Measurements from ENCODE around the gene PCDHA7. TPM values are rescaled to one million over a fixed set of nuclear protein-coding genes. Genes with fewer than 3 reads are reported as not detected.
"Not testable (repeated sequence)": the region's sequence is repeated elsewhere in the genome, so short reads cannot be mapped to it uniquely, and the experiment has no call there.

Gene PCDHA7
- polyA plus RNA-seq, 12 donors, result 0.05 to 0.28 (median 0.17) TPM; not detected in 3

DNA sequence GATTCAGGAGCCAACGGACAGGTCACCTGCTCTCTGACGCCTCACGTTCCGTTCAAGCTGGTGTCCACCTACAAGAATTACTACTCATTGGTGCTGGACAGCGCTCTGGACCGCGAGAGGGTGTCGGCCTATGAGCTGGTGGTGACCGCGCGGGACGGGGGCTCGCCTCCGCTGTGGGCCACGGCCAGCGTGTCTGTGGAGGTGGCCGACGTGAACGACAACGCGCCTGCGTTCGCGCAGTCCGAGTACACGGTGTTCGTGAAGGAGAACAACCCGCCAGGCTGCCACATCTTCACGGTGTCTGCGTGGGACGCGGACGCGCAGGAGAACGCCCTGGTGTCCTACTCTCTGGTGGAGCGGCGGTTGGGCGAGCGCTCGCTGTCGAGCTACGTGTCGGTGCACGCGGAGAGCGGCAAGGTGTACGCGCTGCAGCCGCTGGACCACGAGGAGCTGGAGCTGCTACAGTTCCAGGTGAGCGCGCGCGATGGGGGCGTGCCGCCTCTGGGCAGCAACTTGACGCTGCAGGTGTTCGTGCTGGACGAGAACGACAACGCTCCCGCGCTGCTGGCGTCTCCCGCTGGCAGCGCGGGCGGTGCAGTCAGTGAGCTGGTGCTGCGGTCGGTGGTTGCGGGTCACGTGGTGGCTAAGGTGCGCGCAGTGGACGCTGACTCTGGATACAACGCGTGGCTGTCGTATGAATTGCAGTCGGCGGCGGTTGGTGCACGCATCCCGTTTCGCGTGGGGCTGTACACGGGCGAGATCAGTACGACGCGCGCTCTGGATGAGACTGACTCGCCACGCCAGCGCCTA lies 23.3 kb downstream of the PCDHA7 start:
- no peak for DNase-seq

DNA sequence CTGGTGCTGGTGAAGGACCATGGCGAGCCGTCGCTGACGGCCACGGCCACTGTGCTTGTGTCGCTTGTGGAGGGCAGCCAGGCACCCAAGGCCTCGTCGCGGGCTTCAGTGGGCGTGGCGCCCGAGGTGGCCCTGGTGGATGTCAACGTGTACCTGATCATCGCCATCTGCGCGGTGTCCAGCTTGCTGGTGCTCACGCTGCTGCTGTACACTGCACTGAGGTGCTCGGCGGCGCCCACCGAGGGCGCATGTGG lies 23.8 kb downstream of the PCDHA7 start:
- DNase-seq, result no peak

DNA sequence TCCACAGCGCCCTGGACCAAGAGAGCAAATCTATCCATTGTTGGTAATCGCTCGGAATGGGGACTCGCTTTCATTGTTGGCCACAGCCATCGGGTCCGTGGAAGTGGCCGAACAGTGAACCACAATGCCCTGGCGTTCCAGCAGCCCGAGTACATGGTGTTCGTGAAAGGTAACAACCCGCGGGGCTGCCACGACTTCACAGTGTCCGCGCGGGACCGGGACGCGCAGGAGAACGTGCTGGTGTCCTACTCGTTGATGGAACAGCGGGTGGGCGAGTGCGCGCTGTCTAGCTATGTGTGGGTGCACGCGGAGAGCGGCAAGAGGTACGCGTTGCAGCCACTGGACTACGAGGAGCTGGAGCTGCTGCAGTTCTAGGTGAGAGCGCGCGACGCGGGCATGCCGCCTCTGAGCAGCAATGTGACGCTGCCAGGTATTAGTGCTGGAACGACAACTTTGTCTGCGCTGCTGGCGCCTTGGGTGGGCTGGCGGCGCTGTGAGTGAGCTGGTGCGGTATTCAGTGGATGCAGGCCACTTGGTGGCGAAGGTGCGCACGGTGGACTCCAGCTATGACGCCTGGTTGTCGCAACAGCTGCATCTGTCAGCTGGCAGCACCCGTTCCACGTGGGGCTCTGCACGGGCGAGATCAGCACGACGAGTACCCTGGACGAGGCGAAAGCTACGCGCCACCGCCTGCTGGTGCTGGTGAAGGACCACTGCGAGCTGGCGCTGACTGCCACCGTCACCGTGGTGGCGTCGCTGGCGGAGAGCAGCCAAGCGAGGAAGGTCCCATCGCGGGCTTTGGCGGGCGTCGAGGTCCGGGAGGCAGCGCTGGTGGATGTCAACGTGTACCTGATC lies 28.6 kb downstream of the PCDHA7 start:
- no peak for DNase-seq

DNA sequence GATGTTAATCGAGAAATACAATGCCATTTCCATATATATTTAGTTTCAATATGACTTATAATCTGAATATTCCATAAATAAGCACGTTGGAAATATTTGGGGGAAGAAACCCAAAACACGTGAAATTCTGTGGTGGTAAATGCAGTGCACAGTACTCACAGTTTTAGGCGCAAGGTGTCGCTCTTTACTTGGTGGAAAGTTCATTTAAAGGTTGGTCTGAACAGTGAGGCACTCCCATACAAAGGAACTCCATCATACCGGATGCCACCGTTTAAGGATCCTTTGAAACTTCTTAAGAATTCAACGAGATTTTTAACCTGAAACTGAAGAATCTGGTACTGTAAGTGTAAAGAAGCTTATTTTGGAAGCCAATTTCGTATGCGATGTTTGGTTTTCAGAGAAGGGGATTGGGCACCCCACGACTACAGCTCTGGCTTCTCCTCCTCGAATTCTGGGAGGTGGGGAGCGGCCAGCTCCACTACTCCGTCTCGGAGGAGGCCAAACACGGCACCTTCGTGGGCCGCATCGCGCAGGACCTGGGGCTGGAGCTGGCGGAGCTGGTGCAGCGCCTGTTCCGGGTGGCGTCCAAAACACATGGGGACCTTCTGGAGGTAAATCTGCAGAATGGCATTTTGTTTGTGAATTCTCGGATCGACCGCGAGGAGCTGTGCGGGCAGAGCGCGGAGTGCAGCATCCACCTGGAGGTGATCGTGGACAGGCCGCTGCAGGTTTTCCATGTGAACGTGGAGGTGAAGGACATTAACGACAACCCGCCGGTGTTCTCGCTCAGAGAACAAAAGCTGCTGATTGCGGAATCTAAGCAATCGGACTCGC lies 34.9 kb downstream of the PCDHA7 start, which contains the start of gene PCDHA11:
PCDHA11 (plus strand) TSS at position 237 of the 834 bp plus-strand sequence; CDS start at position 384, 147 bp downstream.
- no peak for DNase-seq

DNA sequence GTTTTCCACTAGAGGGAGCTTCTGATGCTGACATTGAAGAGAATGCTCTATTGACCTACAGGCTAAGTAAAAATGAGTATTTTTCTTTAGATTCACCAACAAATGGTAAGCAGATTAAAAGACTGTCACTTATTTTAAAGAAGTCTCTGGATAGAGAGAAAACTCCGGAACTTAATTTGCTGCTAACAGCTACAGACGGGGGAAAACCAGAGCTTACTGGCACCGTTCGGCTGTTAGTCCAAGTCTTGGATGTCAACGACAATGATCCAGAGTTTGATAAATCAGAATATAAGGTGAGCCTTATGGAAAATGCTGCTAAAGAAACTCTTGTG lies 35.5 kb downstream of the PCDHA7 start:
- DNase-seq, result no peak

DNA sequence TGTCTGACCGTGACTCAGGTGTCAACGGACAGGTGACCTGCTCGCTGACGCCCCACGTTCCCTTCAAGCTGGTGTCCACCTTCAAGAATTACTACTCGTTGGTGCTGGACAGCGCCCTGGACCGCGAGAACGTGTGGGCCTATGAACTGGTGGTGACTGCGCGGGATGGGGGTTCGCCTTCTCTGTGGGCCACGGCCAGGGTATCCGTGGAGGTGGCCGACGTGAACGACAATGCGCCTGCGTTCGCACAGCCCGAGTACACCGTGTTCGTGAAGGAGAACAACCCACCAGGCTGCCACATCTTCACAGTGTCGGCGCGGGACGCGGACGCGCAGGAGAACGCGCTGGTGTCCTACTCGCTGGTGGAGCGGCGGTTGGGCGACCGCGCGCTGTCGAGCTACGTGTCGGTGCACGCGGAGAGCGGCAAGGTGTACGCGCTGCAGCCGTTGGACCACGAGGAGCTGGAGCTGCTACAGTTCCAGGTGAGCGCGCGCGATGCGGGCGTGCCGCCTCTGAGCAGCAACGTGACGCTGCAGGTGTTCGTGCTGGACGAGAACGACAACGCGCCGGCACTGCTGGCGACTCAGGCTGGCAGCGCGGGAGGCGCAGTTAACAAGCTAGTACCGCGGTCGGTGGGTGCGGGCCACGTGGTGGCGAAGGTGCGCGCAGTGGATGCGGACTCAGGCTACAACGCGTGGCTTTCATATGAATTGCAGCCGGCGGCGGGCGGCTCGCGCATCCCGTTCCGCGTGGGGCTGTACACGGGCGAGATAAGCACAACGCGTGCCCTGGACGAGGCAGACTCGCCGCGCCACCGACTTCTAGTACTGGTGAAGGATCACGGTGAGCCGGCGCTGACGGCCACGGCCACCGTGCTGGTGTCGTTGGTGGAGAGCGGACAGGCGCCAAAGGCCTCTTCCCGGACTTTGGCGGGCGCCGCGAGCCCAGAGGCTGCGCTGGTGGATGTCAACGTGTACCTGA lies 36.4 kb downstream of the PCDHA7 start:
- no peak for DNase-seq

DNA sequence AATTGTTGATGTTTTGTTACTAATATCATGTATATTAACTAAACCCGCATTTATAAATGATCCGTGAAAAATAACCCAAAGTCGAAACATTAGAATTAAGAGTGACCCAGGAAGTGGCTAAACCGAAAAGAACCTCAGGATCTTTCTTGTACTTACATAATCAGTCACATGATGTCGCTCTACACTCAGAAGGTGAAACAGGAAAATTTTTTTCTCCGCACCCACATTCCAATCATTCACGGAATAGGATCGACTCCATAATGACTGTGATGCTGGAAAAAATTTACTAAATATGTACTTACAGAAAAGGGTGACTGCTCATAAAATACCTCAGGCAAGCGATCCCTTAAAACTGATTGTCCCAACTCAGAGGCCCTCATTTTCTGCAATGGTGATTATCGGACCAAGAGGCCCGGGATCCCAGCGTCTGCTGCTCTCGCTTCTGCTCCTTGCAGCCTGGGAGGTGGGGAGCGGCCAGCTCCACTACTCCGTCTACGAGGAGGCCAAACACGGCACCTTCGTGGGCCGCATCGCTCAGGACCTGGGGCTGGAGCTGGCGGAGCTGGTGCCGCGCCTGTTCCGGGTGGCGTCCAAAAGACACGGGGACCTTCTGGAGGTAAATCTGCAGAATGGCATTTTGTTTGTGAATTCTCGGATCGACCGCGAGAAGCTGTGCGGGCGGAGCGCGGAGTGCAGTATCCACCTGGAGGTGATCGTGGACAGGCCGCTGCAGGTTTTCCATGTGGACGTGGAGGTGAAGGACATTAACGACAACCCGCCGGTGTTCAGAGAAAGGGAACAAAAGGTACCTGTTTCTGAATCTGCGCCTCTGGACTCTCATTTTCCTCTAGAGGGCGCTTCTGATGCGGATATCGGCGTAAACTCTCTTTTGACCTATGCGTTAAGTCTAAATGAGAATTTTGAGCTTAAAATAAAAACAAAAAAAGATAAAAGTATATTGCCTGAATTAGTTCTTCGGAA lies 41.3 kb downstream of the PCDHA7 start, which contains the start of gene PCDHA12:
PCDHA12 (plus strand) TSS at position 224 of the 981 bp plus-strand sequence; CDS start at position 389, 165 bp downstream.
- DNase-seq, result no peak

DNA sequence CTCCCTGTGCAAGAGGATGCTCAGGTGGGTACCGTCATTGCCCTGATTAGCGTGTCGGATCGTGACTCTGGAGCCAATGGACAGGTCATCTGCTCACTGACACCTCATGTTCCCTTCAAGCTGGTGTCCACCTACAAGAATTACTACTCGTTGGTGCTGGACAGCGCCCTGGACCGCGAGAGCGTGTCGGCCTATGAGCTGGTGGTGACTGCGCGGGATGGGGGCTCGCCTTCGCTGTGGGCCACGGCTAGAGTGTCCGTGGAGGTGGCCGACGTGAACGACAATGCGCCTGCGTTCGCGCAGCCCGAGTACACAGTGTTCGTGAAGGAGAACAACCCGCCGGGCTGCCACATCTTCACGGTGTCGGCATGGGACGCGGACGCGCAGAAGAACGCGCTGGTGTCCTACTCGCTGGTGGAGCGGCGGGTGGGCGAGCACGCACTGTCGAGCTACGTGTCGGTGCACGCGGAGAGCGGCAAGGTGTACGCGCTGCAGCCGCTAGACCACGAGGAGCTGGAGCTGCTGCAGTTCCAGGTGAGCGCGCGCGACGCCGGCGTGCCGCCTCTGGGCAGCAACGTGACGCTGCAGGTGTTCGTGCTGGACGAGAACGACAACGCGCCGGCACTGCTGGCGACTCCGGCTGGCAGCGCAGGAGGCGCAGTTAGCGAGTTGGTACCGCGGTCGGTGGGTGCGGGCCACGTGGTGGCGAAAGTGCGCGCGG lies 42.6 kb downstream of the PCDHA7 start:
- not testable (repeated sequence) for DNase-seq

DNA sequence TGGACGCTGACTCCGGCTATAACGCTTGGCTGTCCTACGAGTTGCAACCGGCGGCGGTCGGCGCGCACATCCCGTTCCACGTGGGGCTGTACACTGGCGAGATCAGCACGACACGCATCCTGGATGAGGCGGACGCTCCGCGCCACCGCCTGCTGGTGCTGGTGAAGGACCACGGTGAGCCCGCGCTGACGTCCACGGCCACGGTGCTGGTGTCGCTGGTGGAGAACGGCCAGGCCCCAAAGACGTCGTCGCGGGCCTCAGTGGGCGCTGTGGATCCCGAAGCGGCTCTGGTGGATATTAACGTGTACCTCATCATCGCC lies 43.2 kb downstream of the PCDHA7 start:
- DNase-seq, result no peak

DNA sequence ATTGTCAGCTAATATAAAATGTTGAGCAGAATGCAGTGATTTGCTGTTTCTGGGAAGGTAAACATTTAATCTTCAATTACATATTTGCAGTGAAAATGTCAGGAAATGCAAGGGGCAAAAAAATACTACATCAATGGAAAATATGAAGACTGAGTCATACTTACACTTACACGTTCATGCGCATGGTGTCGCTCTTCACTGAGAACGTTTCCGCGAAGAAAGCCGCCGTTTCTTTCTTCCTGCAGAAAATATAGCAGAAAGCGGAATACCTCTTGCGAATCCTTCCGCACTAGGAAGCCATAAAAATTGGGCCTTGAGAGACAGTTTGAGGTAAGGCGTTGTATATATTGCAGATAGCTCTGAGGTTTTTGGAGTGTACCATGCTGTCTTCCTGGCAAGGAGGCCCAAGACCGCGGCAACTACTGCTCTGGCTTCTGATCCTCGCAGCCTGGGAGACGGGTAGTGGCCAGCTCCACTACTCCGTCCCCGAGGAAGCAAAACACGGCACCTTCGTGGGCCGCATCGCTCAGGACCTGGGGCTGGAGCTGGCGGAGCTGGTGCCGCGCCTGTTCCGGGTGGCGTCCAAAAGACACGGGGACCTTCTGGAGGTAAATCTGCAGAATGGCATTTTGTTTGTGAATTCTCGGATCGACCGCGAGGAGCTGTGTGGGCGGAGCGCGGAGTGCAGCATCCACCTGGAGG lies 48.0 kb downstream of the PCDHA7 start, which contains the start of gene PCDHA13:
PCDHA13 (plus strand) TSS at position 236 of the 702 bp plus-strand sequence; CDS start at position 381, 145 bp downstream.
- no peak for DNase-seq

DNA sequence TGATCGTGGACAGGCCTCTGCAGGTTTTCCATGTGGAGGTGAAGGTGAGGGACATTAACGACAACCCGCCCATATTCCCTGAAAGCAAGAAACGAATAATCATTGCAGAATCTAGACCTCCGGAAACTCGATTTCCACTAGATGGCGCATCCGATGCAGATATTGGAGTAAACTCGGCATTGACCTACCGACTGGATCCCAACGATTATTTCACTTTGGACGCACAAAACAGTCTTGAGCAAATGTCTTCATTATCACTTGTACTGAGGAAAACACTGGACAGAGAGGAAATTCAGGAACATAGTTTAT lies 48.5 kb downstream of the PCDHA7 start:
- DNase-seq, result no peak

DNA sequence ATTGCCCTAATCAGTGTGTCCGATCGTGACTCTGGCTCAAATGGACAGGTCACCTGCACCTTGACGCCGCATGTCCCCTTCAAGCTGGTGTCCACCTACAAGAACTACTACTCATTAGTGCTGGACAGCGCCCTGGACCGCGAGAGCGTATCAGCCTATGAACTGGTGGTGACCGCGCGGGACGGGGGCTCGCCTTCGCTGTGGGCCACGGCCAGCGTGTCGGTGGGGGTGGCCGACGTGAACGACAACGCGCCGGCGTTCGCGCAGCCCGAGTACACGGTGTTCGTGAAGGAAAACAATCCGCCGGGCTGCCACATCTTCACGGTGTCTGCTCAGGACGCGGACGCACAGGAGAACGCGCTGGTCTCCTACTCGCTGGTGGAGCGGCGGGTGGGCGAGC lies 49.3 kb downstream of the PCDHA7 start:
- no peak for DNase-seq

DNA sequence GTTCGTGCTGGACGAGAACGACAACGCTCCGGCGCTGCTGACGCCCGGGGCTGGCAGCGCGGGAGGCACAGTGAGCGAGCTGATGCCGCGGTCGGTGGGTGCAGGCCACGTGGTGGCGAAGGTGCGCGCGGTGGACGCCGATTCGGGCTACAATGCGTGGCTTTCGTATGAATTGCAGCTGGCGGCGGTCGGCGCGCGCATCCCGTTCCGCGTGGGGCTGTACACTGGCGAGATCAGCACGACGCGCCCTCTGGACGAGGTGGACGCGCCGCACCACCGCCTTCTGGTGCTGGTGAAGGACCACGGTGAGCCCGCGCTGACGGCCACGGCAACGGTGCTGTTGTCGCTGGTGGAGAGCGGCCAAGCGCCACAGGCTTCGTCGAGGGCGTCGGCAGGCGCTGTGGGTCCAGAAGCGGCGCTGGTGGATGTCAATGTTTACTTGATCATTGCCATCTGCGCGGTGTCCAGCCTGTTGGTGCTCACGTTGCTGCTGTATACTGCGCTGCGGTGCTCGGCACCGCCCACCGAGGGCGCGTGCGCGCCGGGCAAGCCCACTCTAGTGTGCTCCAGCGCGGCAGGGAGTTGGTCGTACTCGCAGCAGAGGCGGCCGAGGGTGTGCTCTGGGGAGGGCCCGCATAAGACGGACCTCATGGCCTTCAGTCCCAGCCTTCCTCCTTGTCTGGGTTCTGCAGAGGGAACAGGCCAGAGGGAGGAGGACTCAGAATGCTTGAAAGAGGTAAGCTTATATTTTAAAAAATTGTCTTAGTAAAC lies 50.0 kb downstream of the PCDHA7 start:
- DNase-seq, result no peak
